Thyroid gland (tissue), 4 donors: ENCODE data around the gene DTNB. TPM values are rescaled to one million over a fixed set of nuclear protein-coding genes. Genes with fewer than 3 reads are reported as not detected.

ENCODE experiments used
- DNase-seq, 2 donors: peaks; one replicate each; pipeline ENCODE4 v3.0.0-alpha.2; 2019
- H3K27ac ChIP-seq, 3 donors: fragments of 200-600 bp; sonication (generic); 1 replicate in 2 of 3; 2 replicates in 1 of 3; pipeline ENCODE4 v1.5.1; 2016 to 2019; ENCODE audit warnings: mild to moderate bottlenecking in 1 of 3, moderate library complexity in 1 of 3
- H3K27me3 ChIP-seq: fragments of 200-600 bp; sonication (generic); one replicate; pipeline ENCODE4 v1.5.1; 2019
- H3K36me3 ChIP-seq, 2 donors: fragments of 200-600 bp; sonication (generic); one replicate each; pipeline ENCODE4 v1.5.1; 2016 to 2019
- H3K4me1 ChIP-seq, 2 donors: fragments of 200-600 bp; sonication (generic); one replicate each; pipeline ENCODE4 v1.5.1; 2017 to 2019
- H3K4me3 ChIP-seq, 3 donors: fragments of 200-600 bp; sonication (generic); replicated peaks in 1 of 3; 1 replicate in 2 of 3; 2 replicates in 1 of 3; pipeline ENCODE4 v1.5.1; 2016; ENCODE audit warnings: mild to moderate bottlenecking in 1 of 3
- H3K9me3 ChIP-seq: fragments of 200-600 bp; sonication (generic); one replicate; pipeline ENCODE4 v1.5.1; 2017
- POLR2A ChIP-seq, 2 donors: fragments of 450-650 bp; IDR thresholded peaks; one replicate each; pipeline ENCODE4 v1.6.1; 2017; ENCODE audit warnings: antibody characterized with exemption in 2 of 2, mild to moderate bottlenecking in 2 of 2, moderate library complexity in 1 of 2
- WGBS, 2 donors: methylation state at CpG; one replicate each; pipeline ENCODE4 v1.1.5; 2017; 5-methylcytosine and 5-hydroxymethylcytosine counted together
- intact Hi-C: fragments of 100-400 bp; cut with DNase I; formaldehyde crosslinking; loops from one replicate; pipeline ENCODE4 v1.15.1; 2023
- total RNA-seq, 4 donors: library from RNA; depleted of rRNA; stranded (reverse); fragments of >200 nt; gene quantifications; one replicate each; pipeline ENCODE4 v1.2.3, GENCODE V29; 2016
- TF ChIP-seq, protein P1 (sequence below), 6 experiments: fragments of 200-600 bp in 3 of 6; fragments of 450-650 bp in 3 of 6; sonication (generic) in 3 of 6; IDR thresholded peaks; one replicate each; pipeline ENCODE4 v1.5.1; 2016 to 2019; ENCODE audit warnings: antibody characterized with exemption in 6 of 6, mild to moderate bottlenecking in 2 of 6, inconsistent platforms in 1 of 6, moderate library complexity in 1 of 6

DTNB gene
- total RNA-seq, 4 donors from 2014 or later: 38.9 to 75.2 (median 55.5) TPM

DNA sequence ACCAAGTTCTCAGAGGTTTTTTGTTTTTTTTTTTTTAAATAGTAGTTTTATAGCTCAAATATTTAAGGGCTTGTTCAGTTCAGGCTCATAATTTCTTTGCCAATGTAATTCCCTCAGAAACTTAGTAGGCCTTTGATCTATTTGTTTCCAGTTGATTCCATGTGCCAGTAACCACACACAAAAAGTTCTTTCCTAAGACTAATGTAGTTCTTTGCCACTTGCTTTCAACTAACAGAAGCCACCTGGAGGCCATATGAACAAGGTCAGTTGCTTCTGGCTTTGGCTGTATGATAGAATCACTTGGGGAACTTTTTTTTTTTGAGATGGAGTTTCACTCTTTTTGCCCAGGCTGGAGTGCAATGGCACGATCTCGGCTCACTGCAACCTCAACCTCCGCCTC lies 100.7 kb downstream of the DTNB start:
- Histone ChIP-seq H3K27ac (no peak overlapping the region), H3K27me3 (no peaks in the 10 kb centered on the region), H3K4me3 (no peak overlapping the region), H3K4me1 (peaks cover 4 to 11% of the 10 kb centered on the region in 2 donors), H3K36me3 (no peaks in the 10 kb centered on the region), H3K9me3 (no peaks in the 10 kb centered on the region)
- 92 to 98% methylated on average over 3 of the region's 3 CpGs for WGBS, 2 donors
- DNase-seq: no peak
- TF ChIP-seq, protein P1, sequence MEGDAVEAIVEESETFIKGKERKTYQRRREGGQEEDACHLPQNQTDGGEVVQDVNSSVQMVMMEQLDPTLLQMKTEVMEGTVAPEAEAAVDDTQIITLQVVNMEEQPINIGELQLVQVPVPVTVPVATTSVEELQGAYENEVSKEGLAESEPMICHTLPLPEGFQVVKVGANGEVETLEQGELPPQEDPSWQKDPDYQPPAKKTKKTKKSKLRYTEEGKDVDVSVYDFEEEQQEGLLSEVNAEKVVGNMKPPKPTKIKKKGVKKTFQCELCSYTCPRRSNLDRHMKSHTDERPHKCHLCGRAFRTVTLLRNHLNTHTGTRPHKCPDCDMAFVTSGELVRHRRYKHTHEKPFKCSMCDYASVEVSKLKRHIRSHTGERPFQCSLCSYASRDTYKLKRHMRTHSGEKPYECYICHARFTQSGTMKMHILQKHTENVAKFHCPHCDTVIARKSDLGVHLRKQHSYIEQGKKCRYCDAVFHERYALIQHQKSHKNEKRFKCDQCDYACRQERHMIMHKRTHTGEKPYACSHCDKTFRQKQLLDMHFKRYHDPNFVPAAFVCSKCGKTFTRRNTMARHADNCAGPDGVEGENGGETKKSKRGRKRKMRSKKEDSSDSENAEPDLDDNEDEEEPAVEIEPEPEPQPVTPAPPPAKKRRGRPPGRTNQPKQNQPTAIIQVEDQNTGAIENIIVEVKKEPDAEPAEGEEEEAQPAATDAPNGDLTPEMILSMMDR (IDR thresholded peaks at IDR 0.05): no peak
- intact Hi-C loops: no loop called here

DNA sequence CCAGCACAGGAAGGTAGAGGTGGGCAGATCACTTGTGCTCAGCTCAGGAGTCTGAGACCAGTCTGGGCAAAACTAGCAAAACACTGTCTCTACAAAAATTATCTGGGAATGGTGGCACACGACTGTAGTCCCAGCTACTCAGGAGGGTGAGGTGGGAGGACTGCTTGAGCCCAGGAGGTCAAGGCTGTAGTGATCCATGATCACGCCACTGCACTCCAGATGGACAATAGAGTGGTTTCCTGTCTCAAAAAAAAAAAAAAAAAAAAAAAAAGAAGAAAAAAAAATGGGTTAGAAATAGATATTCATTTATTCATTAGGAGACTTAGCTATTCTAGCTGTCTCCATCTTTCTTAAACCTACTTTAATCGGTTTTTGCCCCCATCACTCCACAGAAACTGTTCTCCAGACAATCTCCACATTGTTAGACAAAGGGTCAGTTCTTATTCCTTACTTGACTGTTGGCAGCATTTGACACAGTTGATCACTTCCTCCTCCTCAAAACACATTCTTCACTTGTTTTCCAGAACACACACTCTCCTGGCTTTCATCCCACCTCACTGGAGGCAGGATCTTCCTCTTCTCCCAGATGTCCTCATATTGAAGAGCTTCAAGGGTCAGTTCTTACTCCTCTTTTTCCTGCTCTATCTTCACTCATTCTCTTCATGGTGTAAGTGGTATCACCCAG lies 103.1 kb downstream of the DTNB start:
- DNase-seq: peak; percentile 32 to 34
- Histone ChIP-seq H3K36me3 (no peaks in the 10 kb centered on the region), H3K9me3 (no peaks in the 10 kb centered on the region), H3K27me3 (no peaks in the 10 kb centered on the region), H3K4me3 (no peak overlapping the region), H3K27ac (no peak overlapping the region), H3K4me1 (peaks cover 4 to 11% of the 10 kb centered on the region in 2 donors)
- 68 to 76% methylated on average over 3 of the region's 3 CpGs for WGBS, 2 donors
- intact Hi-C loops: no loop called here
- TF ChIP-seq, protein P1 (IDR thresholded peaks at IDR 0.05): no peak
- no peak for TF ChIP-seq POLR2A (IDR thresholded peaks at IDR 0.05)

DNA sequence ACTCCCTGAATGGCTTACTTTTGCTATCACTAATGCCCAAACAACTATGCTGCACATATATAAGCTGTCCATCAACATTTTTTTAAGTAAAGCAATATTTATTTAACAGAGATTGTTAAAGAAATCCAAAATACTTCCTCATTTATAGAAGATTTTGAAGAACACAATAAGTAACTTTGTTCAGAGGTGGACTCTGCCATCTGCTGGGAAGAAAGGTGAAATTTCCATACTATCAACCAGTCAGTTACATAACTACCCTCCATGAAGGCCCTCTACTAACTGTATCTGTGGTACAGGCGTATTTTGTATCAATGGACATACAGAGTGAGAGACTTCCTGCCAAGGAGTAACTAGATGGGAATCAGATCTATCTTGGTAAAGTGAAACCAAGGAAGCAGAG lies 106.0 kb downstream of the DTNB start:
- intact Hi-C loops: no loop called here
- no peak for TF ChIP-seq POLR2A (IDR thresholded peaks at IDR 0.05)
- TF ChIP-seq, protein P1 (IDR thresholded peaks at IDR 0.05): peak in 5 of 6 experiments; percentile 16 to 50 (median 39)
- Histone ChIP-seq H3K36me3 (no peaks in the 10 kb centered on the region), H3K27ac (no peak overlapping the region), H3K27me3 (no peaks in the 10 kb centered on the region), H3K4me1 (peaks cover 4 to 11% of the 10 kb centered on the region in 2 donors), H3K9me3 (no peaks in the 10 kb centered on the region), H3K4me3 (no peak overlapping the region)
- WGBS, 2 donors: 88 to 93% methylated on average over 1 of the region's 1 CpG
- no peak for DNase-seq

DNA sequence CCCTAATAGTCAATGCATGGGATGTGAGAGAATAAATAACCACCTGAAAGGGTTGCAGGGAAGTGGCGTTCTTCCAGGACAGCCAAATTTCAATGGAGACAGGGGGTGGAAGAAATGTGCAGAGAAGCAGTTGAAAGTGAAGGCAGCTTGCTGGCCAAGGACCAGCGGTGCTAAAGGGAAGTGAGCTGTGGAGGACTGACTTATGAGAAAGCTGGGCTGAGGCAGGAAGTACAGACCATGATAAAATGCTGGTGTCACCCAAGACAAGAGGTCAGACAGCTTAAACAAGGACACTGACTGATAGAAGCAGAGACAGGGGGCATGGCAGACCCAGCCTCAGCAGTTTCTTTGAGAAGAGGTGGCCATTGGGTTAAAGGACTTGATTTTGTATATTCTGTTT lies 106.7 kb downstream of the DTNB start:
- WGBS, 2 donors: 65 to 66% methylated on average over 2 of the region's 2 CpGs
- Histone ChIP-seq H3K27me3 (no peaks in the 10 kb centered on the region), H3K36me3 (no peaks in the 10 kb centered on the region), H3K4me3 (no peak overlapping the region), H3K4me1 (peaks cover 4 to 11% of the 10 kb centered on the region in 2 donors), H3K9me3 (no peaks in the 10 kb centered on the region), H3K27ac (no peak overlapping the region)
- TF ChIP-seq POLR2A (IDR thresholded peaks at IDR 0.05): no peak
- TF ChIP-seq, protein P1 (IDR thresholded peaks at IDR 0.05): no peak
- DNase-seq: peak; percentile 15
- intact Hi-C loops: no loop called here

DNA sequence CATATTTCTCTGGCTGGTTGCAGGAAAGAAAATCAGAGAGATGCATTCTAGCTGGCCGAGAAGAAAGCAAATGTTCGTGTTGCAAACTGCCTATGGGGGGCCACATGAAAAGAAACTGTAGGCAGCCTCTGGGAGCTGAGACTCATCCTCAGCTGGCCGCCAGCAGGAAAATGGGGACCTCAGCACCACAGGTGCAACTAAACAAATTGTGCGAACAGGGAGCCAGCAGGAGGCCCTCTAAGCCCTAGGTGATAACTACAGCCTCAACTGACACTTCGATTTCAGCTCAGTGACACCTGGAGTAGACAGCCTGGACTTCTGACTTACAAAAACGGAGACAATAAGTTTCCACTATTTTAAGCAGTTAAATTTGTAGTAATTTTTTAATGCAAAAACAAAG lies 107.3 kb downstream of the DTNB start:
- 95 to 96% methylated on average over 6 of the region's 6 CpGs for WGBS, 2 donors
- TF ChIP-seq, protein P1 (IDR thresholded peaks at IDR 0.05): no peak
- TF ChIP-seq POLR2A (IDR thresholded peaks at IDR 0.05): no peak
- H3K4me3 ChIP-seq: no peak overlapping the region
- no peaks in the 10 kb centered on the region for H3K27me3 ChIP-seq
- no peaks in the 10 kb centered on the region for H3K9me3 ChIP-seq
- intact Hi-C loops: no loop called here
- peaks cover 4 to 11% of the 10 kb centered on the region in 2 donors for H3K4me1 ChIP-seq
- H3K36me3 ChIP-seq: no peaks in the 10 kb centered on the region
- no peak overlapping the region for H3K27ac ChIP-seq
- DNase-seq: no peak
